Activated naive CD8-positive, alpha-beta T cell treated with anti-CD3 and anti-CD28 coated beads, Interleukin-2, amount 10 ng/mL, durations not matched to agents 7 days and 5 days (primary cell): ENCODE results near the gene TBC1D22B. TPM values are rescaled to one million over a fixed set of nuclear protein-coding genes. Genes with fewer than 3 reads are reported as not detected.
"Not testable (repeated sequence)": the region's sequence is repeated elsewhere in the genome, so short reads cannot be mapped to it uniquely, and the experiment has no call there.

Experiments
- ATAC-seq: fragments of 150-1000 bp; cut with Tn5 transposase; one replicate; pipeline ENCODE4 v1.10.0; 2021; ENCODE audit warnings: low read depth, moderate library complexity
- POLR2A ChIA-PET: fragments of 350-600 bp; sonication (Branson Sonifier 250); formaldehyde crosslinking; loops from one replicate; lab custom pipeline; 2021; ENCODE audit warnings: antibody characterized with exemption; lab: Charles Lee
- DNase-seq: peaks from one replicate; pipeline ENCODE4 v3.0.0; 2021
- H3K27ac Mint-ChIP-seq: one replicate; pipeline ENCODE4 v1.8.0; 2022; ENCODE audit warnings: mild to moderate bottlenecking, mixed read lengths
- H3K27me3 Mint-ChIP-seq: one replicate; pipeline ENCODE4 v1.8.0; 2022; ENCODE audit warnings: mild to moderate bottlenecking, moderate library complexity, mixed read lengths
- H3K36me3 Mint-ChIP-seq: one replicate; pipeline ENCODE4 v1.8.0; 2021; ENCODE audit warnings: mild to moderate bottlenecking, mixed read lengths
- H3K4me1 Mint-ChIP-seq: one replicate; pipeline ENCODE4 v1.8.0; 2021; ENCODE audit warnings: mixed read lengths
- H3K4me3 Mint-ChIP-seq: one replicate; pipeline ENCODE4 v1.8.0; 2022; ENCODE audit warnings: mild to moderate bottlenecking, moderate library complexity, mixed read lengths
- H3K9me3 Mint-ChIP-seq: one replicate; pipeline ENCODE4 v1.8.0; 2021; ENCODE audit warnings: mixed read lengths
- total RNA-seq, 2 experiments: library from RNA; stranded (reverse); gene quantifications; one replicate each; pipeline ENCODE4 v1.2.3, GENCODE V29; 2021

The TBC1D22B gene
- total RNA-seq, 2 experiments from 2014 or later: 13.8 to 14.7 TPM

- POLR2A ChIA-PET: no interaction called here
Measured at GRCh38 chr6:37283268-37283667, 25.7 kb downstream of the TBC1D22B start.

GRCh38 chr6:37283671-37284151 lies 26.1 kb downstream of the TBC1D22B start:
- peaks cover 49% of the 10 kb centered on the region for H3K36me3 Mint-ChIP-seq
- H3K27ac Mint-ChIP-seq: no peak overlapping the region
- no peaks in the 10 kb centered on the region for H3K9me3 Mint-ChIP-seq
- ATAC-seq (no peak), DNase-seq (no peak)
- H3K4me1 Mint-ChIP-seq: peaks cover 34% of the 10 kb centered on the region
- POLR2A ChIA-PET: no interaction called here
- H3K27me3 Mint-ChIP-seq: no peaks in the 10 kb centered on the region
- no peak overlapping the region for H3K4me3 Mint-ChIP-seq

More at GRCh38 chr6:37283268-37283667, 25.7 kb downstream of the TBC1D22B start:
- no peak overlapping the region for H3K27ac Mint-ChIP-seq
- H3K36me3 Mint-ChIP-seq: peaks cover 52% of the 10 kb centered on the region
- H3K9me3 Mint-ChIP-seq: no peaks in the 10 kb centered on the region
- peaks cover 38% of the 10 kb centered on the region for H3K4me1 Mint-ChIP-seq
- H3K27me3 Mint-ChIP-seq: no peaks in the 10 kb centered on the region
- H3K4me3 Mint-ChIP-seq: no peak overlapping the region
- ATAC-seq (no peak), DNase-seq (no peak)

- H3K27ac Mint-ChIP-seq: no peak overlapping the region
Measured at GRCh38 chr6:37284781-37285180, 27.2 kb downstream of the TBC1D22B start.

DNA sequence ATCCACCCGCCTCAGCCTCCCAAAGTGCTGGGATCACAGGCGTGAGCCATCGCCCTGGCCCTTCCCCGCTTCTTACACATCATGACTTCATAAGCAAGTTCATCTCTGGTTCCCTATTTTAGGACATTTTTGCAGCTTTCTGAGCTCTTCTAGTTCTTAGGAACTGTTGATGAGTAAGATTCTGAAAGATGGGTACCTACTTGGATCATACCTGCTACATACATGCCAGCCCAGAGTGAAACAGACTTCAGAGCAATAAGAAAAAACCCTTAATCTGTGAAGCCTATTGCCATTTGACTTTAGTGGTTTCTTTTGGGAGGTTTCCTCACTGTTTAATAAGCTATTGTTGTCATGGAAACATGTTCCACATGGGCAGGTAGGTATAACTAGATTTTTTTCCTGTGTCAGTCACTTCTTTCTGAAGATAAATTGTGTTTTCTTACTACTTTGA lies 28.3 kb downstream of the TBC1D22B start:
- DNase-seq (no peak), ATAC-seq (no peak)
- Mint-ChIP-seq H3K4me1 (peaks cover 32% of the 10 kb centered on the region), H3K9me3 (no peaks in the 10 kb centered on the region), H3K4me3 (no peak overlapping the region), H3K27ac (no peak overlapping the region), H3K36me3 (peaks cover 43% of the 10 kb centered on the region), H3K27me3 (no peaks in the 10 kb centered on the region)
- POLR2A ChIA-PET: interaction anchor here (0.6 to 0.7 kb wide), 2 partner anchors 25 to 353 kb away, joined by 3 read pairs; no protein-coding TSS in a partner anchor

More at GRCh38 chr6:37284781-37285180, 27.2 kb downstream of the TBC1D22B start:
- Mint-ChIP-seq H3K4me1 (peaks cover 34% of the 10 kb centered on the region), H3K27me3 (no peaks in the 10 kb centered on the region), H3K9me3 (no peaks in the 10 kb centered on the region), H3K36me3 (peaks cover 44% of the 10 kb centered on the region), H3K4me3 (no peak overlapping the region)
- ATAC-seq: no peak
- POLR2A ChIA-PET: no interaction called here
- no peak for DNase-seq

DNA sequence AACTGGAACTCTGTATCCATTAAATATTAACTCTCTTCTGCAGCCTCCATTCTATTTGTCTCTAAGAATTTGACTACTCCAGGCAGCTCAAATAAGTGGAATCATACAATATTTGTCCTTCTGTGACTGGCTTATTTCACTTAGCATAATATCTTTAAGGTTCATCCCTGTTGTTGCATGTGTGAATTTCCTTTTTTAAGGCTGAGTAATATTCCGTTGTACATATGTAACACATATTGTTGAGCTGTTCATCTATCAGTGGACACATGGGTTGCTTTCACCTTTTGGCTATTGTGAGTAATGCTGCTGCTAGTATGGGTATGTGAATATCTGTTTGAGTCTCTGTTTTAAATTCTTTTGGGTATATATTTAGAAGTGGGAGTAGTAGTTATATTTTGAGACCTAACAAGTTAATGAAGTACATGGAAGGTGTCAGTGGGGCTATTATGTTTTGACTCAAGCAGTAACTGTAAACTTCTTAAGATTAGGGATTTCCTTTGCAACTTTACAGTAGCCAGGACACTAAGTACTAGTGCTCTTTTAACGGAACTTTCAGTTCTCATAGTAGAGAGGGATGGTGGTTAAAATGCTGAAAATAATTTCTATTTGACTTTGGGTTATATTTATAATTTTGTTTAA lies 30.1 kb downstream of the TBC1D22B start:
- POLR2A ChIA-PET: interaction anchor here (0.9 kb wide), 1 partner anchor 14 kb away, joined by 3 read pairs; no protein-coding TSS in a partner anchor
- H3K36me3 Mint-ChIP-seq: peaks cover 51% of the 10 kb centered on the region
- H3K27me3 Mint-ChIP-seq: no peaks in the 10 kb centered on the region
- H3K9me3 Mint-ChIP-seq: no peaks in the 10 kb centered on the region
- H3K4me3 Mint-ChIP-seq: no peak overlapping the region
- H3K4me1 Mint-ChIP-seq: peaks cover 39% of the 10 kb centered on the region
- no peak for ATAC-seq
- DNase-seq: no peak
- H3K27ac Mint-ChIP-seq: no peak overlapping the region

DNA sequence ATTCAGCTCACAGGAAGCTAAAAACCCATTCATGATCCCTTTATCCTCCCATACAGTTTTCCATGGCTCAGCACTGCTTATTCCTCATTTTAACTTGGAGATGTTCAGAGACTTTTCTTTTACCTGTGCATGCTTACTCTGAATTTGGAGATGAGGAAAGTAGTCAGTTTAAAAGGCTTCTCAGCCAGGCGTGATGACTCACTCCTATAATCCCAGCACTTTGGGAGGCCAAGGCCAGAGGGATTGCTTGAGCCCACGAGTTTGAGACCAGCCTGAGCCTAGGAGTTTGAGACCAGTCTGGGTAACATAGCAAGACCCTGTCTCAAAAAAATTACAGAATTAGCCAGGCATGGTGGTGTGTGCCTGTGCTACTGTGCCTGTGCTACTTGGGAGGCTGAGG lies 30.7 kb downstream of the TBC1D22B start:
- POLR2A ChIA-PET: interaction anchor here (0.9 to 1.2 kb wide), 2 partner anchors 9 to 15 kb away, joined by 3 read pairs; no protein-coding TSS in a partner anchor
- Mint-ChIP-seq H3K4me1 (peaks cover 39% of the 10 kb centered on the region), H3K36me3 (peaks cover 49% of the 10 kb centered on the region)

GRCh38 chr6:37289931-37290330 lies 32.4 kb downstream of the TBC1D22B start:
- POLR2A ChIA-PET: interaction anchor here (1.0 to 2.0 kb wide), 3 partner anchors 12 to 32 kb away, joined by 3 to 8 read pairs (median 6); partner anchors contain the start of genes TBC1D22B and TMEM217

More for the DNA sequence above, 30.7 kb downstream of the TBC1D22B start:
- no peaks in the 10 kb centered on the region for H3K27me3 Mint-ChIP-seq
- no peak overlapping the region for H3K27ac Mint-ChIP-seq
- ATAC-seq (no peak), DNase-seq (no peak)
- no peak overlapping the region for H3K4me3 Mint-ChIP-seq
- H3K9me3 Mint-ChIP-seq: no peaks in the 10 kb centered on the region

GRCh38 chr6:37293426-37293825 lies 35.9 kb downstream of the TBC1D22B start:
- Mint-ChIP-seq H3K4me1 (peaks cover 30% of the 10 kb centered on the region), H3K4me3 (no peak overlapping the region), H3K27me3 (no peaks in the 10 kb centered on the region), H3K27ac (no peak overlapping the region), H3K9me3 (no peaks in the 10 kb centered on the region), H3K36me3 (peaks cover 48% of the 10 kb centered on the region)
- POLR2A ChIA-PET: interaction anchor here (1.0 kb wide), 1 partner anchor 70 kb away, joined by 3 read pairs; no protein-coding TSS in a partner anchor
- DNase-seq: no peak
- no peak for ATAC-seq

More at GRCh38 chr6:37289931-37290330, 32.4 kb downstream of the TBC1D22B start:
- ATAC-seq (peak; percentile 90), DNase-seq (peak; percentile 36)
- peak overlapping the region; percentile 37 for H3K4me3 Mint-ChIP-seq
- peaks cover 47% of the 10 kb centered on the region for H3K36me3 Mint-ChIP-seq
- H3K9me3 Mint-ChIP-seq: no peaks in the 10 kb centered on the region
- H3K27ac Mint-ChIP-seq: peak overlapping the region; percentile 82
- no peaks in the 10 kb centered on the region for H3K27me3 Mint-ChIP-seq
- H3K4me1 Mint-ChIP-seq: peaks cover 39% of the 10 kb centered on the region

DNA sequence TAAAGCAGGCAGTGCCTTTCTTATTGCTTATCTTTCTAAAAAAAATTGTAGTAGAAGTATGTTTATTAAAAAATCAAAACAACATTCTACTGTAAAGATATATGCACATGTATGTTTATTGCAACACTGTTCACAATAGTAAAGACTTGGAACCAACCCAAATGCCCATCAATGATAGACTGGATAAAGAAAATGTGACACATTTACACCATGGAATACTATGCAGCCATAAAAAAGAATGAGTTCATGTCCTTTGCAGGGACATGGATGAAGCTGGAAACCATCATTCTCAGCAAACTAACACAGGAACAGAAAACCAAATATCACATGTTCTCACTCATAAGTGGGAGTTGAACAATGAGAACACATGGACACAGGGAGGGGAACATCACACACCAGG lies 40.1 kb downstream of the TBC1D22B start:
- ATAC-seq, H3K27ac Mint-ChIP-seq, H3K27me3 Mint-ChIP-seq, H3K9me3 Mint-ChIP-seq, H3K4me3 Mint-ChIP-seq, DNase-seq, H3K4me1 Mint-ChIP-seq: not testable (repeated sequence)
- peaks cover 44% of the 10 kb centered on the region for H3K36me3 Mint-ChIP-seq
- POLR2A ChIA-PET: interaction anchor here (1.3 kb wide), 1 partner anchor 22 kb away, joined by 4 read pairs; no protein-coding TSS in a partner anchor

DNA sequence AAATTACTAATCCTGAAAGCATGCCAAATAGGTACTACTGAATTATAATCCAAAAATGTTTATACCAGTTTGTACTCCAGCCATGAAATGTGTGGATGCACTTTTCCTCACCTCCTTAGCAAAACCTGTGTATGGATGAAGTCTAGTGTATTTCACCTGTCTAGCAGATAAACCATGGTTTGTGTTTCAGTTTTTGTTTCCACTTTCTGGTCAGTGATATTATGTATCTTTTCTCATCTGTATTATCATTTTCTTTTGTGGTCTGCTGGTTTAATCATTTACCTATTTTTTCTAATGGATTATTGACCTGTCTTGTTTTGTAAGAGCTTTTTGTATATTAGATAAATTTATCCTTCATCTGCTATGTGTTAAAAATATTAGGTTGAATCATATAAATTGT lies 41.4 kb downstream of the TBC1D22B start:
- no peak overlapping the region for H3K4me3 Mint-ChIP-seq
- H3K27me3 Mint-ChIP-seq: no peaks in the 10 kb centered on the region
- POLR2A ChIA-PET: no interaction called here
- H3K27ac Mint-ChIP-seq: no peak overlapping the region
- DNase-seq (no peak), ATAC-seq (no peak)
- peaks cover 4% of the 10 kb centered on the region for H3K4me1 Mint-ChIP-seq
- H3K36me3 Mint-ChIP-seq: peaks cover 38% of the 10 kb centered on the region
- no peaks in the 10 kb centered on the region for H3K9me3 Mint-ChIP-seq

DNA sequence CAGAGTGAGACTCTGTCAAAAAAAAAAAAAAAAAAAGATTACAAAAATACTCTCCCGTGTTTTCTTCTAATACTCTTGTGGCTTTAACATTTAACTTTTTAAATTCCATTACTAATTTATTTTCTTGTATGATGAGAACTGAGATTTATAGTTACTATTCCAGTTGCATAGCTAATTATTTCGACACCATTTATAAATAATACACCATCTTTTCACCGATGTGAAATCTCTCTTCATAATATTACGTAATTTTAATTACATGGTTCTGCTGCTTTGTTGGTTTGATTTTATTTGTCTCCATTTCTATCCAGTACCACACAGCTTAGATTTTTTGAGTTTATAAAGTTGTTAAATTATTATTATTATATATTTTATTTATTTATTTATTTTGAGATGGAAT lies 42.4 kb downstream of the TBC1D22B start:
- POLR2A ChIA-PET: interaction anchor here (0.7 kb wide), 1 partner anchor 592 kb away, joined by 5 read pairs; no protein-coding TSS in a partner anchor
- no peak overlapping the region for H3K4me3 Mint-ChIP-seq
- H3K4me1 Mint-ChIP-seq: peaks cover 7% of the 10 kb centered on the region
- peaks cover 40% of the 10 kb centered on the region for H3K36me3 Mint-ChIP-seq
- H3K27me3 Mint-ChIP-seq: no peaks in the 10 kb centered on the region
- no peak for DNase-seq
- no peak for ATAC-seq
- no peak overlapping the region for H3K27ac Mint-ChIP-seq
- no peaks in the 10 kb centered on the region for H3K9me3 Mint-ChIP-seq

DNA sequence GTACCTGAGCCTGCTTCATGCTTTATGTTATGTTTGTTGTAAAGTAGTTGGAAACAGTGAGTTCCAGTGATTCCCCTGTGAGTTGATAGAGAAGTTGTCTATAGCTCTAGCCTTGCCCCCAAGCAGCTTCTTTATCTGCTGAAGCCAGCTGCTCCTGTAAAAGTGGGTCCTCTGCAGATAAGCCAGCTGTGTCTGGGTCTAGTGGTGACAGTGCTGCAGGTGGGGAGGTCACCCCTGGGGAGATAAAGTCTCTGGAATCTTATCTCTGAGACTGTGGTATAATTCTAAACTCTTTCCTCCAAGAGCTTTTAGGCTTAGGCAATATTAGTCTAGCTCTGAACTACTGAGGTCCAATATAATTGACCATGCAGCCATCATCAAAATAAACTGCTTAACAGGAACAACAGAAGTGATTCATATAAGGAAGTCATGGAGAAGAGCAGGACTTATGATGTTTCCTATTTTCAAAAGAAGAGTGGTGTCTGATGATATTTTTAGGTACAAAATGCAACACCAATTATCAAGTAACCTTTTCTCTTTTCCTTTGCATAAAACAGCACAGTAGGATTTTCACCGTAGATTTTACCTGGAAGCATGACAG lies 44.6 kb downstream of the TBC1D22B start:
- Mint-ChIP-seq H3K4me3 (no peak overlapping the region), H3K27ac (no peak overlapping the region), H3K9me3 (no peaks in the 10 kb centered on the region), H3K27me3 (no peaks in the 10 kb centered on the region), H3K4me1 (peaks cover 9% of the 10 kb centered on the region), H3K36me3 (peaks cover 33% of the 10 kb centered on the region)
- DNase-seq: no peak
- POLR2A ChIA-PET: interaction anchor here (1.2 kb wide), 1 partner anchor 12 kb away, joined by 3 read pairs; no protein-coding TSS in a partner anchor
- no peak for ATAC-seq

DNA sequence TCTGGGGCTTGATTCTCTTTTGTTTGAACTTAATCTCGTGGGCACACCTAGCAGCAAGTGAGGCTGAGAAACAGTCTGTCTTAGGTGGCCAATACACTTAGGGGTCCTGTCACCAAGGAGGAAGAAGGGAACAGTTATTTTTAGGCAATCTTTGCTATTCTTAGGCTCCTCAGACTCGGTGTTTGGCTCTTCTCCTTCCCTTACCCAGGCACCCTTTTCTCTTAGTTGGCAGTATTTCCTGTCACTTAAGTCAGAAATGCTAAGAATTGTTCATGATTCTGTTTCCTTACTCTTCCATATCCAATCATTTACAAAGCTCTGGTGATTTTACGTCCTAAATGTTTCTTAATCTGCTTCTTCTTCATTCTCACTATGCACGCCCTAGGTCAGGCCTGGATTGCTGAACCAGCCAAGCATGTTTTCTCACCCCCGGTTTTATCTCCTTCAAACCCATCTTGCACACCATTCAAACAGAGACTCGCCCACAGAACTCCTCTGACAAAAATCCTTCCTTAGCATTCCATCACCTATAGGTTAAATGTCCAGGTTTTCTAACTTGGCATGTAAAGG lies 45.6 kb downstream of the TBC1D22B start:
- DNase-seq (no peak), ATAC-seq (no peak)
- peaks cover 9% of the 10 kb centered on the region for H3K4me1 Mint-ChIP-seq
- no peak overlapping the region for H3K27ac Mint-ChIP-seq
- H3K9me3 Mint-ChIP-seq: no peaks in the 10 kb centered on the region
- H3K27me3 Mint-ChIP-seq: no peaks in the 10 kb centered on the region
- POLR2A ChIA-PET: no interaction called here
- no peak overlapping the region for H3K4me3 Mint-ChIP-seq
- peaks cover 26% of the 10 kb centered on the region for H3K36me3 Mint-ChIP-seq
